ENCODE results near the gene ATP1A3. TPM values are rescaled to one million over a fixed set of nuclear protein-coding genes. Genes with fewer than 3 reads are reported as not detected.
"Not testable (repeated sequence)": the region's sequence is repeated elsewhere in the genome, so short reads cannot be mapped to it uniquely, and the experiment has no call there.

Gene ATP1A3
- total RNA-seq, 1 experiment from 2014 or later, result 2.3 TPM

DNA sequence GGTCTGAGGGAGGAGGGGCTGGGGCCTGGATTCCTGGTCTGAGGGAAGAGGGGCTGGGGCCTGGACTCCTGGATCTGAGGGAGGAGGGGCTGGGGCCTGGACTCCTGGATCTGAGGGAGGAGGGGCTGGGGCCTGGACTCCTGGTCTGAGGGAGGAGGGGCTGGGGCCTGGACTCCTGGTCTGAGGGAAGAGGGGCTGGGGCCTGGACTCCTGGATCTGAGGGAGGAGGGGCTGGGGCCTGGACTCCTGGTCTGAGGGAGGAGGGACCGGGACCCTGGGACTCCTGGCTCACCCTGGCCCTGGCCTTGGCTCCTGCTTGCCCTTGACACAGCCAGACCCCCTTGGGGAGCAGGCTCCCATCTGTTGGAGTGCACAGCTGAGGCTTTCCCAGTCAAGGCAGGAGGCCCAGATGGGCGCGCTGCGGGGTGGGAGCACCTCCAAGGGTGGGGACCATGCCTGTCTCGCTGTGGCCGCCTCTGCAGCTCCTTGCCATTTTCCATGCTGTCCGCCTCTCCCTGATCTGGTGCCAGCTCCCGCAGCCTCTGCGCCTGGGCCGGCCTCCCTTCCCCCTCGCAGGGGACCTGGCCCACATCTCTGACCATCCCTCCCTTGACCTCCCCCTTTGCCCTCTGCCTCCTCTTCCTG lies 2.0 kb downstream of the ATP1A3 start:
- in situ Hi-C loops (cut with HindIII; ENCODE audit: low pct_unique_long_range_greater_than_20kb, low sequenced_read_pairs); DNase-seq (ENCODE audit: low read depth): not testable (repeated sequence)

DNA sequence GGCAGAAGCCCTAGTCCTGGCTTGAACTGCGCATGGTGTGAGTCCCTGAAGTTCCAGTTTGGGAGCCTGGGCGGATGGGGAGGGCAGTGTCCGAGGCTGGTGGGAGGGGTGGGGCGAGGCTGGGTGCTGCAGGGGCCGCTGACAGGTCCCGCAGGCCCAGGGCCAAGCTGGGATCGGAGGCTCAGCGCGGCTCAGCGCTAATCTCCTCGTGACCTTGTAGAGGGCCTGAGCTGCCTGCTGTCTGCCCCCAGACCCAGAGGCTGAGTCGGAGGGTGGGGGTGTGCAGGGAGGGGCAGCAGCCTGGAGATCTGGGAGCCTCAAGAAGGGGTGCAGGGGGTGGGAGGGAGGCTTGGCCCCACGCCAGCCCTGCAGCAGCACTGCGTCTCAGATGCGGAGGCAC lies 3.0 kb downstream of the ATP1A3 start:
- in situ Hi-C loops (cut with HindIII; ENCODE audit: low pct_unique_long_range_greater_than_20kb, low sequenced_read_pairs), result no loop called here

DNA sequence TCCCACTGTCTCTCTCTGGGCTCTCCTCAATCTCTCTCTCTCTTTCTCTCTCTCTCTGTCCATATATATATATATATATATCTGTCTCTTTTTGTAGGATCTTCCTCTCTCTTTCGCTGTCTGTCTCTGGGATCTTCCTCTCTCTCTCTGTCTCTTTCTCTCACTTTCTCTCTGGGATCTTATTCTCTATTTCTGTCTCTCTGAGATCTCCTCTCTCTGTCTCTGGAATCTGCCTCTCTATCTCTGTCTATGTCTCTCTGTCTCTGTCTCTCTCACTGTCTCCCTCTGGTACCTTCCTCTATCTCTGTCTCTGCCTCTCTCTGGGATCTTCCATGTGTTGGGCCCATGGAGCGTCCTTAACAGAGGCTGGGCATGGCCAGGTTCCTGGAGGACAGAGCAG lies 3.4 kb downstream of the ATP1A3 start:
- in situ Hi-C loops (cut with HindIII; ENCODE audit: low pct_unique_long_range_greater_than_20kb, low sequenced_read_pairs), result no loop called here
- no peak for DNase-seq (ENCODE audit: low read depth)

More for the DNA sequence above, 3.0 kb downstream of the ATP1A3 start:
- no peak for DNase-seq (ENCODE audit: low read depth)

DNA sequence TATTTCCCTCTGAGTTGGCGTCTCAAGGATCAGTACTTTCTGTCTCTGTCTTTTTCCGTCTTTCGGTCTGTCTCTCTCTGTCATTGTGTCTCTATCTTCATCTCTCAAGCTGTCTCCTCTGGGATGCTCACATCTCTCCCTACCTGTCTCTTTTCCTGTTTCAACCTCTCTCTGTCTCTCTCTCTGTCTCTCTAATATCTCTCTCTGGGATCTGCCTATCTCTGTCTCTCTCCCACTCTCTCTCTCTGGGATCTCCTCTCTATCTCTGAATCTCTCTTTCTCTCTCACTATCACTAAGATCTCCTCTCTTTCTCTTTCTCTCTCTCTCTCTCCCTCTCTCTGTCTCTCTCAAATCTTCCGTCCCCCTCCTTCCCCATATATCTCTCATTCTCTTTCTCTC lies 4.0 kb downstream of the ATP1A3 start:
- in situ Hi-C loops (cut with HindIII; ENCODE audit: low pct_unique_long_range_greater_than_20kb, low sequenced_read_pairs), result no loop called here

DNA sequence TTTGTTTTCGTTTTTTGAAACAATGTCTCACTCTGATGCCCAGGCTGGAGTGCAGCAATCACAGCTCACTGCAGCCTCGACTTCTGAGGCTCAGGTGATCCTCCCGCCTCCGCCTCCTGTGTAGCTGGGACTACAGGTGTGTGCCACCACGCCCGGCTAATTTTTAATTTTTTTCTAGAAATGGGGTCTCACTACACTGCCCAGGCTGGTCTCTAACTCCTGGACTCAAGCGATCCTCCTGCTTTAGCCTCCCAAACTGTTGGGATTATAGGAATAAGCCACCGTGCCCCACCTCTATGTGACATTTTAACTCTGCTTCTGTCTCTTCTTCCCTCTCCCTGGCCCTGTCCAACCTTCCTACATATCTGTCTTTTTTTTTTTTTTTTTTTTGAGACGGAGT lies 5.1 kb downstream of the ATP1A3 start:
- in situ Hi-C loops (cut with HindIII; ENCODE audit: low pct_unique_long_range_greater_than_20kb, low sequenced_read_pairs), result no loop called here
- DNase-seq (ENCODE audit: low read depth), result no peak

More for the DNA sequence above, 4.0 kb downstream of the ATP1A3 start:
- no peak for DNase-seq (ENCODE audit: low read depth)

DNA sequence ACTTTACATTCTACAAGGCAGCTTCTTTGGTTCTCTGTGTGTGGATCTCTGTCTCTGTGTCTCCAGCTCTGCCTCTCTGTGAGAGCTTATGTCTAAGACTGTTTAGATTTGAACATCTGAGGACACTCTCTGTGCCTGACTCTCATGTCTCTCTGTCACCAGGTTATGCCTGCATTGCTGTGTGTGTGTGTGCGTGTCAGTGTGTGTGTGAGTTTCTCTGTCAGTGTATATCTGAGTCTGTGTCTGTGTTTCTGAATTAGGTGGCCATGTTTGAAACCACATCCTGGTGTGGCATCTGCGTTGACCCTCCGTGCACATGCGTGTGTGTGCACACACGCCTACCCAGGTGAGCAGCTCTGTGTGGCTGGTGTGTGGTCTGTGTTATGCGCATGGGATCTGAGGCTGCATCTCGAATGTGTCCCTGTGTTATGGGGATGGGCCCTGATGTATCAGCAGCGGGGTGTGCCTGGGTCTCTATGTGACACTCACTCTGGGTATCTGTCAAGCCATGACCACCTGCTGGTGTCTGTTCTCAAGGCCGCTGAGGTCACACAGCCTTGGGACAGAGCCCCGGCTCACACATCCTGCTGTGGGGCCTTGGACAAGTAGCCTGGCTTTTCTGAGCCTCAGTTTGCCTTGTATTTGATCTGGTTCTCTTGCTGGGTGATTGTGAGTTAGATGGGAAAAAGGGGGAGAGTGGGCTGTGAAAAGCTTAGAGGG lies 6.7 kb downstream of the ATP1A3 start:
- no peak for DNase-seq (ENCODE audit: low read depth)
- in situ Hi-C loops (cut with HindIII; ENCODE audit: low pct_unique_long_range_greater_than_20kb, low sequenced_read_pairs), result no loop called here

DNA sequence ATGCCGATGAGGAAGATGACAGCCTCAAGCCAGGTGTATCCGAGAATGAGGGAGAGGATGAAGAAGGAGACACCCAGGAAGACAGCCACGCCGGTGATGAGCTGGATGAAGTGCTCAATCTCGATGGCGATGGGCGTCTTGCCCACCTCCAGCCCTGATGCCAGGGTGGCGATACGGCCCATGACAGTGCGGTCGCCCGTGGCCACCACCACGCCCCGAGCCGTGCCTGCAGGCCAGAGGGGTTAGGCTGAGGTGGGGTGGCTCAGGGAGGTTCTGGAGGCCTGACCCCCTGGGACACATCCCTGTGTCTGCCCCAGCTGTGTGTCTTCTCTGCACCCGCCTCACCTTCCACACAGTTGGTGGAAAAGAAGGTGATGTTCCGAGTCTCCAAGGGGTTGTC lies 9.1 kb downstream of the ATP1A3 start:
- in situ Hi-C loops (cut with HindIII; ENCODE audit: low pct_unique_long_range_greater_than_20kb, low sequenced_read_pairs), result no loop called here
- DNase-seq (ENCODE audit: low read depth), result no peak

DNA sequence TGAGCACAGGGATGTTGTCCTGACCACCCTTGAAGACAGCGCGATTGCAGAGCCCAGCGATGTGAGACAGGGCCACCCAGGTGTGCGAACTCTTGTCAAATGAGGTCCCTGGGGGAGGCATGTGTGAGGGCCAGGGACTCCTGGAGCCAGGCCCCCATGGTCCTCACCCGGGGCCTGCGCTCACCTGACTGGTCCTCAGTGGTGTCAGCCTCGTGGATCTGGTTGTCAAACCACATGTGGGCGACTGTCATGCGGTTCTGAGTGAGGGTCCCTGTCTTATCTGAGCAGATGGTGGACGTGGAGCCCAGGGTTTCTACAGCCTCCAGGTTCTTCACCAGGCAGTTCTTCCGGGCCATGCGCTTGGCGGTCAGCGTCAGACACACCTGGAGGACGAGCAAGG lies 12.3 kb downstream of the ATP1A3 start:
- in situ Hi-C loops (cut with HindIII; ENCODE audit: low pct_unique_long_range_greater_than_20kb, low sequenced_read_pairs), result no loop called here
- no peak for DNase-seq (ENCODE audit: low read depth)

DNA sequence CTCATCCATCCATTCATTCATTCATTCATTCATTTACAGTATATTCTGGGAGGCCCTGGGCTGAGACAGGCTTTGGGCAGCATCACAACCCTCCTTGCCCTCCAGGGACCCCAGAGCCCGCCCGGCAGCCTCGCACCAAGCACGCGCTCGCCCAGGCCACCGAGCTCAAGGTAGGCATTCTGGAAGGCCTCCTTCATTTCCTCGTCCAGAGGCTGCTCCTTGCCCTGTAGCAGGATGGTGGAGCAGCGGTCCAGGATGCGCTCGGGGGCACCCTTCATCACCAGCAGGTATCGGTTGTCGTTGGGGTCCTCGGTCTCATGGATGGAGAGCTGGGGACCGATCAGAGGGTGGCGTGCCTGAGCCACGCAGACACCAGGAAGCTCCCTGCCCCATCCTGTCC lies 15.6 kb downstream of the ATP1A3 start:
- no peak for DNase-seq (ENCODE audit: low read depth)
- in situ Hi-C loops (cut with HindIII; ENCODE audit: low pct_unique_long_range_greater_than_20kb, low sequenced_read_pairs), result no loop called here

DNA sequence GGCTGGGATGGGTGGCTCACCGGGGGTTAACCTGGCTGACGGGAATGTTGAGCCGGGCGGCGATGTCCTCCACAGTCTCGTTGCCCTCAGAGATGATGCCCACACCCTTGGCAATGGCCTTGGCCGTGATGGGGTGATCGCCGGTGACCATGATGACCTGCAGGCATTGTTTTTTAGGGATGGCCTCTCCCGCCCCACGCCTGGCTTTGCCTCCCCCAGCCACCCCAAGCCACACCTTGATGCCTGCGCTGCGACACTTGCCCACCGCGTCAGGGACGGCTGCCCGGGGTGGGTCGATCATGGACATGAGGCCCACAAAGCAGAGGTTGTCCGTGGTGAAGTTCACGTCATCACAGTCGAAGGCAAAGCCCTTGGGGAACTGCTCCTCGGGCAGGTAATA lies 16.1 kb downstream of the ATP1A3 start:
- in situ Hi-C loops (cut with HindIII; ENCODE audit: low pct_unique_long_range_greater_than_20kb, low sequenced_read_pairs), result no loop called here
- no peak for DNase-seq (ENCODE audit: low read depth)

DNA sequence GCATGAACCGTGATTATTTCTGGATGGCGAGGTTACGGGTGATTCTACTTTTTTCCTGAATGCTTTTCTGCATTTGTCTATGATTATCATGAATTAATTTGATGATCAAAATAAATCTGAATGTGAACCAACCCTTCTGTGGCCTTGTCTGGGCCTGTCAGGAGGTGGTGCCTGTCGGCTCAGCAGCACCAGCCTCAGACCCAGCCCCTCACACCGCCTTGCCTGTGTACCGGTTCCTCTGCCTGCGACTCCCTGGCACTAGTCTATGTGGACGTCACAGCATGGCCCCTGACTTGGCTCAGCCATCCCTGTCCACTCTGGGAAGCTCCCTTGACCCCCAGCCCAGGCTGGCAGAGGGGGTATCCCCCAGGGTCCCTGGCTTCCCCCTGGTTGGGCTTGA lies 19.4 kb downstream of the ATP1A3 start:
- no peak for DNase-seq (ENCODE audit: low read depth)
- in situ Hi-C loops (cut with HindIII; ENCODE audit: low pct_unique_long_range_greater_than_20kb, low sequenced_read_pairs), result no loop called here

DNA sequence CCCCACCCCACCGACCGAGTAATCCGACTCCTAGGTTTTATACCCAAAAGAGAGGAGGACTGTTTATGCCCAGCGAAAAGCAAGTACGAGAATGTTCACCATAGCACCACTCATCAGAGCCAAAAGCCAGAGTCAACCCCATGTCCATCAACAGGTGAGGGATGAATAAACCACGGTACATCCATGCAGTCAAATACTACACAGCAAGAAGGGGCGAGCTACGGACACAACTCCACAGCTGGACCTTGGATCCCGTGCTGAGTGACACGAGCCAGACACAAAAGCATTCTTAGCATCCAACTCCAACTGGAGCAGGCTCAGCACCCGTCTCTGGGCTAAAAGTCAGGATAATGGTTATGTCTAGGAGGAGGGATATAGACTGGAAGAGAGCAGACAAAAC lies 22.7 kb downstream of the ATP1A3 start:
- in situ Hi-C loops (cut with HindIII; ENCODE audit: low pct_unique_long_range_greater_than_20kb, low sequenced_read_pairs), result no loop called here

DNA sequence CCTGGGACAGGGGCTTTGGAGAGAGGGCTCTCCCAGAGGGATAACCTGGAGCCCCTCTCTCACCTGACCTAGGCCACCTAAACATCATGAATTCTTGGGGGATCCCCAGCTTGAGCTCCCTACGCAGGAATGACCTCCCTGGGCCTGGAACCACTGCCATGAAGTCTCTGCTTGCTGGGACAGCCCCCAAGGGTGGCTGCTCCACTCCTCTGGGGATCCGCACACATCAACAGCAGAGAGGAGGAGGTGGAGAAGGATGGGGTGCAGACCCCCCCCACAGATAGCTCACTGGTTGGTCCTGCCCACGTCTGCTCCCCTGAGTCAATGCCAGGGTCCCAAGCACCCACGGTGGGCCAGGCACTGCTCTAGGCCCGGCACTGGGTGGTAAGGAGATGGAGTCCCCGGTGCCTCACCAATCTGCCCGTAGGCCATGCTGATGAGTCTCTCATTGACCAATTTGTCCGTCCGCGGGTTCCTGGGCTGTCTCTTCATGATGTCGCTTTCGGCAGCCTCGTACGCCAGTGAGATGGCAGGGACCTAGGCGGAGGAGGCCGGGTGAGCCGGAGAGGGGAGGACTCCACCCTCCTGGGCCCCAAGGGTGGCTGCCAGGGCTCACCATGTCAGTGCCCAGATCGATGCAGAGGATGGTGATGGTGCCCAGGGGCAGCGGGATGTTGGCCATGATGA lies 24.1 kb downstream of the ATP1A3 start:
- in situ Hi-C loops (cut with HindIII; ENCODE audit: low pct_unique_long_range_greater_than_20kb, low sequenced_read_pairs), result no loop called here
- DNase-seq (ENCODE audit: low read depth), result no peak

More for the DNA sequence above, 22.7 kb downstream of the ATP1A3 start:
- no peak for DNase-seq (ENCODE audit: low read depth)

DNA sequence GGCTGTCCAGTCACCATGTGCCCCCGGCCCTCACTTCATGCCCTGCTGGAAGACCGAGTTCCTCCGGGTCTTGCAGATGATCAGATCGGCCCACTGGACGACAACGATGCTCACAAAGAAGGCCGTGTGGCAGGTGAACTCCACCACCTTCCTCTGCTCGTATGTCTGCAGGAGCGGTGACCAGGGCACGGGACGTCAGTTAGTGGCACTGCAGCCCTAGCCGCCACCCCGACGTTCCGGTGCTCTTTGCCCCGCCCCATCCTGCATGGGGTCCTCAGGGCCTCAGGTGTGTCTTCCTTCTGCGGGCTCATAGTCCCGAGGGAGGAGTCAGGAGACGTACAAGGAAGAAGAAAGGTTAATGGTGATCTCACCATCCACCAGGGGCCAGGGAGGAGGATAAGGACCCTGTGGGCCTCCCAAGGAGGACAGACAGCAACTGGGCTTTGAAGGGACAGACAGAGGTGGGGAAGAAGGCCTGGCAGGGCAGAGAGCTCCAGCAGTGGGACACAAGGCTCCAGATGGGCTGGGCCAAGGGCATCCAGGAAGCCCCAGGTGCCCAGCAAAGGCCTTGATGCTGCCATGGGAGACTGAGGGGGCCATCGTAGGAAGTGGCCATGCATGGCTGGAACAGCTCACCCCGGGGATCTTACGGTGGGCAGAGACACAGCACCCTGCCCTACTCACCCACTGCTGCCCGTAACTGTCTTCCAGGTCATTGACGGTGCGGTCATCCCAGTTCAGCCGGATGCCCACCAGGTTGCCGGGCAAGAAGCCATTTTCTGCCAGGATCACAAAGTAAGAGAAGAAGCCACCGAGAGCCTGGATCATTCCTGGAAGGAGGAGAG lies 25.1 kb downstream of the ATP1A3 start:
- in situ Hi-C loops (cut with HindIII; ENCODE audit: low pct_unique_long_range_greater_than_20kb, low sequenced_read_pairs), result no loop called here
- DNase-seq (ENCODE audit: low read depth), result no peak

DNA sequence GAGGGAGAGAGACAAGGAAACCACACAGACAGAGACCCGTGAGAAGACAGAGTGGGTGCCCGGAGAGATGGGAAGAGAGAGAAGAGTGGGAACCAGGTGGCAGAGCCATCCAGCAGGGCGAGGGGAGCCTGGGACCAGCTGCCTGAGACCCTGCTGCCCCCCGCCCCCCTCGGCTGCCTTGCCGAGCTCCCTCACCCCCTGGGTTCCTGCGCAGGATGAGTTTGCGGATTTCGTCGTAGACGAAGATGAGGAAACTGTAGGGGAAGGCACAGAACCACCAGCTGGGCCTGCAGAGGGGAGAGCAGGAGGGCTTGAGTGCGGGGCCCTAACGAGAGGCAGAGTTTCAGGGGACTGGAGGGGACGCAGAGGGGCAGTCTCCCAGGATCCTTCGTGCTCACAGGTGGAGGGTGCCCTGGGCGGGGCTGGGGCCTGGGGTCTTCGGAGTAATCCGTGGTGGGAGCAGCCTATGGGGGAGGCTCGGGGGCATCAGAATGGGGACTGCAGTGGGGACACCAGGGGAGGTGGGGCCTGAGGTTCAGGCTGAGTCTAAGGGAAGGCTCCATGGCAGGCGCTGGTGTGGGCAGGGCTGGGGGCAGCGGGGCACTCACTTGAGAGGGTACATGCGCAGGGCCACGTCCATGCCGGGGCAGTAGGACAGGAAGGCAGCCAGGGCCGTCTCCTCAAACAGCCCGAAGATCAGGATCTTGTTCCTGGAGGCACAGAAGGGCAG lies 26.8 kb downstream of the ATP1A3 start:
- in situ Hi-C loops (cut with HindIII; ENCODE audit: low pct_unique_long_range_greater_than_20kb, low sequenced_read_pairs), result no loop called here
- DNase-seq (ENCODE audit: low read depth), result no peak

DNA sequence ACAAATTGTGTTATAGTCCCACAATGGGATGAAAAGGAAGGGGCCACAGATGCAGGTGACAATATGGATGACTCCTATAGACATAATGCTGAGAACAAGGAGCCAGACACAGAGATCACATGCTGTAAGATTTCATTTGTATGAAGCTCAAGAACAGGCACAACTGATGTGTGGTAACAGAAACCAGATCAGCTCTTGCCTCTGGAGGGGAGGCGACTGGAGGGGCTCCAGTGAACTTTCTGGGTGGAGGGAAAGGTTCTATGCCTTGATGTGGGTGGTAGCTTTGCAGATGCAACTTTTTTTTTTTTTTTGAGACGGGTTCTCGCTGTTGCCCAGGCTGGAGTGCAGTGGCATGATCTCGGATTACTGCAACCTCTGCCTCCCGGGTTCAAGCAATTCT lies 28.9 kb downstream of the ATP1A3 start:
- in situ Hi-C loops (cut with HindIII; ENCODE audit: low pct_unique_long_range_greater_than_20kb, low sequenced_read_pairs), result no loop called here
- no peak for DNase-seq (ENCODE audit: low read depth)

DNA sequence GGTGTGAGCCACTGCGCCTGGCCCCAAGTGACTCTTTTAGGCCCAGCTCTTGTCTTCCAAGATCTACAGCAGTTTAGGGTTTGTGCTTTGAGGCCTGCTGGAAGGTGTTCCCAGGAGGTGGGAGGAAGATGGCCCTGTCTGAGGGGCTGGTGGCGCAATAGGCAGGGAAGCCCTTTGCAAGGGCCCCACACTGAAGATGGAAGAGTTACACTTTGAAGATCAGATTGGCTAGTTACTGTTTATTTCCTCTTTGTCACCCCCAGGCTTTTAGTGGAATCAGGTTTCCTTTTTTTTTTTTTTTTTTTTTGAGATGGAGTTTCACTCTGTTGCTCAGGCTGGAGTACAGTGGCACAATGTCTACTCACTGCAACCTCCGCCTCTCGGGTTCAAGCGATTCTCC lies 33.1 kb downstream of the ATP1A3 start:
- peak; percentile 21 for DNase-seq (ENCODE audit: low read depth)
- in situ Hi-C loops (cut with HindIII; ENCODE audit: low pct_unique_long_range_greater_than_20kb, low sequenced_read_pairs), result no loop called here
